ENCODE measurements around the gene PLCG2. TPM values are rescaled to one million over a fixed set of nuclear protein-coding genes. Genes with fewer than 3 reads are reported as not detected.

The PLCG2 gene
- total RNA-seq, 1 experiment from 2014 or later, result 6.0 TPM

DNA sequence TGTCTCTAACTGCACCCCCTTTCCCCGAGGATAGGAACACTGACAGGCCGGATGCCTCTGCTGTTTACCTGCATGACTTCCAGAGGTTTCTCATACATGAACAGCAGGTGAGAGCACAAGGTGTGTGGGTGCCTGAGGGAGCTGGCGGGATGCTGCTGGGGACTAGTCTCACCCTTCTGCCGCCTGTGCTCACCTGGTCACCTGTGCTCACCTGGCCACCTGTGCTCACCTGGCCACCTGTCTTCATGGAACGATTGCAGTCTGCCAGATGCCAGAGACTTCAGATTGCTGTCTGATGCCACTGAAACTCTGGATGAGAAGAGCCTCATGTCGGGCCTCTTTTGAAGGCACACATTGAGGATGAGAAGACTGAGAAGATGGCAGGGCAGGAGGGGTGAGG lies 104.1 kb downstream of the PLCG2 start:
- no peak overlapping the region for H3K4ac ChIP-seq (ENCODE audit: low read depth, low read length)
- no peak overlapping the region for H2AFZ ChIP-seq (ENCODE audit: low read length)
- no peaks in the 10 kb centered on the region for H3K9me3 ChIP-seq (ENCODE audit: control insufficient read depth, low read depth, low read length)
- no peak overlapping the region for H3K23ac ChIP-seq (ENCODE audit: insufficient read length, low read depth, low read length)
- no peaks in the 10 kb centered on the region for H3K79me1 ChIP-seq (ENCODE audit: insufficient read depth, low read depth, low read length, poor library complexity, severe bottlenecking)
- H2BK20ac ChIP-seq (ENCODE audit: low read depth, low read length, poor library complexity, severe bottlenecking), result no peak overlapping the region
- H3K4me3 Mint-ChIP-seq, result no peak overlapping the region
- no peaks in the 10 kb centered on the region for H3K79me2 ChIP-seq (ENCODE audit: insufficient read depth, low read length)
- H3K4me2 ChIP-seq (ENCODE audit: insufficient read depth, insufficient read length, low read length), result no peak overlapping the region
- no peak overlapping the region; a peak in 1 of 7 replicates for H3K27ac Mint-ChIP-seq
- no peaks in the 10 kb centered on the region for H3K36me3 Mint-ChIP-seq (ENCODE audit: insufficient read depth in 1 of 3, low read depth in 3 of 3)
- H3K23me2 ChIP-seq (ENCODE audit: insufficient read length, low read depth, low read length, poor library complexity, severe bottlenecking), result no peaks in the 10 kb centered on the region
- H2BK5ac ChIP-seq (ENCODE audit: insufficient read length, low read length), result no peak overlapping the region
- no peak overlapping the region for H2BK120ac ChIP-seq (ENCODE audit: low read depth, low read length, poor library complexity, severe bottlenecking)
- no peaks in the 10 kb centered on the region for H3K9me3 Mint-ChIP-seq
- no peak overlapping the region for H3K9ac ChIP-seq (ENCODE audit: extremely low read depth, insufficient read length, low read length)
- no peak overlapping the region for H2BK12ac ChIP-seq (ENCODE audit: insufficient read length, low read depth, low read length)
- TF ChIP-seq, protein P1, sequence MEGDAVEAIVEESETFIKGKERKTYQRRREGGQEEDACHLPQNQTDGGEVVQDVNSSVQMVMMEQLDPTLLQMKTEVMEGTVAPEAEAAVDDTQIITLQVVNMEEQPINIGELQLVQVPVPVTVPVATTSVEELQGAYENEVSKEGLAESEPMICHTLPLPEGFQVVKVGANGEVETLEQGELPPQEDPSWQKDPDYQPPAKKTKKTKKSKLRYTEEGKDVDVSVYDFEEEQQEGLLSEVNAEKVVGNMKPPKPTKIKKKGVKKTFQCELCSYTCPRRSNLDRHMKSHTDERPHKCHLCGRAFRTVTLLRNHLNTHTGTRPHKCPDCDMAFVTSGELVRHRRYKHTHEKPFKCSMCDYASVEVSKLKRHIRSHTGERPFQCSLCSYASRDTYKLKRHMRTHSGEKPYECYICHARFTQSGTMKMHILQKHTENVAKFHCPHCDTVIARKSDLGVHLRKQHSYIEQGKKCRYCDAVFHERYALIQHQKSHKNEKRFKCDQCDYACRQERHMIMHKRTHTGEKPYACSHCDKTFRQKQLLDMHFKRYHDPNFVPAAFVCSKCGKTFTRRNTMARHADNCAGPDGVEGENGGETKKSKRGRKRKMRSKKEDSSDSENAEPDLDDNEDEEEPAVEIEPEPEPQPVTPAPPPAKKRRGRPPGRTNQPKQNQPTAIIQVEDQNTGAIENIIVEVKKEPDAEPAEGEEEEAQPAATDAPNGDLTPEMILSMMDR (conservative IDR thresholded peaks at IDR 0.05), result no peak
- H3K4me1 ChIP-seq (ENCODE audit: insufficient read depth, low read length), result peaks cover 11% of the 10 kb centered on the region; the same call in 1 of the 2 replicates
- no peak overlapping the region for H2AK5ac ChIP-seq (ENCODE audit: insufficient read length, low read length)
- no peak overlapping the region for H4K91ac ChIP-seq (ENCODE audit: insufficient read length, low read depth, low read length)
- peaks cover 14 to 16% of the 10 kb centered on the region in 2 experiments for H3K4me1 Mint-ChIP-seq
- H3K27me3 Mint-ChIP-seq (ENCODE audit: low read depth), result no peaks in the 10 kb centered on the region
- no peak overlapping the region for H3K18ac ChIP-seq (ENCODE audit: insufficient read length, low read depth, low read length)
- H2BK15ac ChIP-seq (ENCODE audit: low read depth, low read length), result no peak overlapping the region
- no CpG with 5 or more reads among the region's 6 CpGs for WGBS (ENCODE audit: extremely low coverage, insufficient read length, low lambda C conversion rate)
- no peak overlapping the region for H3T11ph ChIP-seq (ENCODE audit: low read length)
- H3K27ac ChIP-seq (ENCODE audit: insufficient read length, low read depth, low read length), result no peak overlapping the region
- DNase-seq, result no peak
- no peak overlapping the region for H4K8ac ChIP-seq (replicated peaks; ENCODE audit: insufficient read length, low read depth, low read length)
- H3K14ac ChIP-seq (ENCODE audit: insufficient read depth, low read length), result no peak overlapping the region
- H3K27me3 ChIP-seq (ENCODE audit: insufficient read depth, low read length), result no peaks in the 10 kb centered on the region
- H3K56ac ChIP-seq (ENCODE audit: insufficient read length, low read depth, low read length), result no peak overlapping the region
- no peak overlapping the region for H4K5ac ChIP-seq (ENCODE audit: insufficient read length, low read depth, low read length)
- H4K20me1 ChIP-seq (ENCODE audit: control insufficient read depth, insufficient read depth, insufficient read length), result peaks cover 2% of the 10 kb centered on the region
